Thyroid gland (tissue), 4 donors: Measurements from ENCODE around the gene TGFBRAP1. TPM values are rescaled to one million over a fixed set of nuclear protein-coding genes. Genes with fewer than 3 reads are reported as not detected.

Experiments
- DNase-seq, 2 donors: peaks; one replicate each; pipeline ENCODE4 v3.0.0-alpha.2; 2019
- H3K27ac ChIP-seq, 3 donors: fragments of 200-600 bp; sonication (generic); 1 replicate in 2 of 3; 2 replicates in 1 of 3; pipeline ENCODE4 v1.5.1; 2016 to 2019; ENCODE audit warnings: mild to moderate bottlenecking in 1 of 3, moderate library complexity in 1 of 3
- H3K27me3 ChIP-seq: fragments of 200-600 bp; sonication (generic); one replicate; pipeline ENCODE4 v1.5.1; 2019
- H3K36me3 ChIP-seq, 2 donors: fragments of 200-600 bp; sonication (generic); one replicate each; pipeline ENCODE4 v1.5.1; 2016 to 2019
- H3K4me1 ChIP-seq, 2 donors: fragments of 200-600 bp; sonication (generic); one replicate each; pipeline ENCODE4 v1.5.1; 2017 to 2019
- H3K4me3 ChIP-seq, 3 donors: fragments of 200-600 bp; sonication (generic); replicated peaks in 1 of 3; 1 replicate in 2 of 3; 2 replicates in 1 of 3; pipeline ENCODE4 v1.5.1; 2016; ENCODE audit warnings: mild to moderate bottlenecking in 1 of 3
- H3K9me3 ChIP-seq: fragments of 200-600 bp; sonication (generic); one replicate; pipeline ENCODE4 v1.5.1; 2017
- POLR2A ChIP-seq, 2 donors: fragments of 450-650 bp; IDR thresholded peaks; one replicate each; pipeline ENCODE4 v1.6.1; 2017; ENCODE audit warnings: antibody characterized with exemption in 2 of 2, mild to moderate bottlenecking in 2 of 2, moderate library complexity in 1 of 2
- WGBS, 2 donors: methylation state at CpG; one replicate each; pipeline ENCODE4 v1.1.5; 2017; 5-methylcytosine and 5-hydroxymethylcytosine counted together
- intact Hi-C: fragments of 100-400 bp; cut with DNase I; formaldehyde crosslinking; loops from one replicate; pipeline ENCODE4 v1.15.1; 2023
- total RNA-seq, 4 donors: library from RNA; depleted of rRNA; stranded (reverse); fragments of >200 nt; gene quantifications; one replicate each; pipeline ENCODE4 v1.2.3, GENCODE V29; 2016
- TF ChIP-seq, protein P1 (sequence below), 6 experiments: fragments of 200-600 bp in 3 of 6; fragments of 450-650 bp in 3 of 6; sonication (generic) in 3 of 6; IDR thresholded peaks; one replicate each; pipeline ENCODE4 v1.5.1; 2016 to 2019; ENCODE audit warnings: antibody characterized with exemption in 6 of 6, mild to moderate bottlenecking in 2 of 6, inconsistent platforms in 1 of 6, moderate library complexity in 1 of 6

TGFBRAP1 gene
- total RNA-seq, 4 donors from 2014 or later, result 35.4 to 53.2 (median 40.1) TPM

DNA sequence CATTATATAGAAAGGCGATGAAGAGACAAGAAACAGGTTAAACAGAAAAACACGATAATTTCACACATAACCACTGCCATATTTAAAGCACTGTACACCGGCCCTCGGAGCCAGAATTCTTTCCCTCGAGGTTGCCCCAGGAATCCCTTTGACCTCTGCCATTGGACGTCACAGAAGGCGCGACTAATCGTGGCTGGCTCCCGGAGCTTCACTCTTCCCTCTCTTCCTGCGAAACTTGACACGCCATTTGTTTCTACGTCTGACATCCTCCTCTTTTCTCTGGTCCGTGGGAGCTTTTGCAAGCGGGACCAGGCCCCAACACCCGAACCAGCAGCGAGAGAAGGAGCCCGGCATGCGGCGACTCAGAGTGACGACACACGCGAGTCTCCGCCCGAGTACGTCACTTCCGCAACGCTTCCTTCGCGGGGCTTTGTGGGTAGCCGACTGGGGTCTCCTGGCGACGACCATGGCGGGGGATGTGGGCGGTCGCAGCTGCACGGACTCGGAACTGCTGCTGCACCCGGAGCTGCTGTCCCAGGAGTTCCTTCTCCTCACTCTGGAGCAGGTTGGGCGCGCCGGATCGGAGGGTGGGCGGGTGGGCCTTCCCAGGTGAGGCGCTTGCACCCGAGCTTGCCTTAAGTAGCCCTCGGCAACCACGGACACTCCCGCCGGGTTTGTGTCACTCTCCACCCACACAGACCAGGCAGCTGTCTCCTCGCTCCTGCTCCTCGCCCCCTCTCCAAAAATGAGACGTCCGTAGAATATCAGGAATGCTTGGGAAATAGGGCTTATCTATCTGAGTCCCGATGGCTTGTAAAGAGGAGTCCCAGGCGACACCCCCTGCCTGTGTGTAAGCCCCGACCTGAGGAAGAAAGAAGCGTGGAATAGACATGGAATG, 7.8 kb upstream of the TGFBRAP1 start, which contains the start of gene C2orf49:
C2orf49 (plus strand) TSS at position 419 of the 898 bp plus-strand sequence; CDS start at position 467, 48 bp downstream.
- peak within 1 kb of the TSS; percentile 86 to 95 (median 88) for H3K27ac ChIP-seq
- WGBS, 2 donors, result 0 to 1% methylated on average over 41 of the region's 58 CpGs
- DNase-seq, result peak; percentile 85 to 88
- H3K9me3 ChIP-seq, result no peaks in the 10 kb centered on the region
- H3K4me1 ChIP-seq, result peaks cover 9 to 21% of the 10 kb centered on the region in 2 donors
- no peaks in the 10 kb centered on the region for H3K27me3 ChIP-seq
- H3K4me3 ChIP-seq, result peak within 1 kb of the TSS; percentile 61 to 92 (median 70)
- intact Hi-C loops, result no loop called here
- H3K36me3 ChIP-seq, result peaks cover 16 to 21% of the 10 kb centered on the region in 2 donors
- no peak for TF ChIP-seq POLR2A (IDR thresholded peaks at IDR 0.05)
- TF ChIP-seq, protein P1, sequence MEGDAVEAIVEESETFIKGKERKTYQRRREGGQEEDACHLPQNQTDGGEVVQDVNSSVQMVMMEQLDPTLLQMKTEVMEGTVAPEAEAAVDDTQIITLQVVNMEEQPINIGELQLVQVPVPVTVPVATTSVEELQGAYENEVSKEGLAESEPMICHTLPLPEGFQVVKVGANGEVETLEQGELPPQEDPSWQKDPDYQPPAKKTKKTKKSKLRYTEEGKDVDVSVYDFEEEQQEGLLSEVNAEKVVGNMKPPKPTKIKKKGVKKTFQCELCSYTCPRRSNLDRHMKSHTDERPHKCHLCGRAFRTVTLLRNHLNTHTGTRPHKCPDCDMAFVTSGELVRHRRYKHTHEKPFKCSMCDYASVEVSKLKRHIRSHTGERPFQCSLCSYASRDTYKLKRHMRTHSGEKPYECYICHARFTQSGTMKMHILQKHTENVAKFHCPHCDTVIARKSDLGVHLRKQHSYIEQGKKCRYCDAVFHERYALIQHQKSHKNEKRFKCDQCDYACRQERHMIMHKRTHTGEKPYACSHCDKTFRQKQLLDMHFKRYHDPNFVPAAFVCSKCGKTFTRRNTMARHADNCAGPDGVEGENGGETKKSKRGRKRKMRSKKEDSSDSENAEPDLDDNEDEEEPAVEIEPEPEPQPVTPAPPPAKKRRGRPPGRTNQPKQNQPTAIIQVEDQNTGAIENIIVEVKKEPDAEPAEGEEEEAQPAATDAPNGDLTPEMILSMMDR (IDR thresholded peaks at IDR 0.05), result peak in 1 of 6 experiments; percentile 6

DNA sequence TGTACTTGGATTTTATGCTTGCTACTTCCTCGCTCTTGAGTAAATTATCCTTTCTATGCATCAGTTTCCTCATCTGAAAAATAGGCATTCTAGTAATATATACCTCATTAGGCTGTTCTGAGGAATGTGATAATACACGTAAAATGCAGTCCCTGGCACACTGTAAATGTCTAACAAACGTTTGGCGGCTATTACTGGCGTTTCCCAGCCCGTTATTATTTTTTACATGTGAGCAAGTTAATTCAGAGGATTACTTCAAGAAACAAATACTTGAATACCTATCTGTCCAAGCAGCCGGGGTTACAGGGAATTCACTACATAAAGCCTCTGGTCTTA, 7.2 kb upstream of the TGFBRAP1 start:
- Histone ChIP-seq H3K4me3 (peak overlapping the region; percentile 61 to 92 (median 70)), H3K27ac (peak overlapping the region; percentile 86 to 95 (median 88)), H3K9me3 (no peaks in the 10 kb centered on the region), H3K36me3 (peaks cover 11 to 20% of the 10 kb centered on the region in 2 donors), H3K4me1 (peaks cover 9 to 21% of the 10 kb centered on the region in 2 donors), H3K27me3 (no peaks in the 10 kb centered on the region)
- intact Hi-C loops, result no loop called here
- 1 to 4% methylated on average over 7 of the region's 7 CpGs for WGBS, 2 donors
- no peak for DNase-seq
- TF ChIP-seq, protein P1 (IDR thresholded peaks at IDR 0.05), result no peak
- no peak for TF ChIP-seq POLR2A (IDR thresholded peaks at IDR 0.05)

DNA sequence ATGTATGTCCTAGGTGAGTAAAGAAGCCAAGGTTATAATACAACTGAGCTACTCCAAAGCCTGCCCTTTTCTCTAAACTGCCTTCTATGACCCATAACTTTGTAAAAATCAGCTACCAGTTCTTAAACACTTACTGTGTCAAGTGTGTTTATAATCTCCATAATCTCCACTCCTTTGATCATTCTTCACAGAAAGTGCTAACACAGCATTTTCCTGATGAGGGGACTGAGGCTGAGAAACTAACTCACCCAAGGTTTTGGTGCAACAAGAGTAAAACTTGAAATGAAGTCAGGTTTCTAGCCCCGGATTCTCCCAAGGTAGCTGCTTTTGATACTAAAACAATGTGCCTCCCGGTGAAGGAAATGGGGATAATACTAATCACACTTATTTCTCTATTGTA, 5.9 kb upstream of the TGFBRAP1 start:
- intact Hi-C loops, result no loop called here
- Histone ChIP-seq H3K36me3 (peaks cover 6 to 8% of the 10 kb centered on the region in 2 donors), H3K27me3 (no peaks in the 10 kb centered on the region), H3K9me3 (no peaks in the 10 kb centered on the region), H3K27ac (no peak overlapping the region), H3K4me3 (no peak overlapping the region), H3K4me1 (peaks cover 9 to 21% of the 10 kb centered on the region in 2 donors)
- TF ChIP-seq, protein P1 (IDR thresholded peaks at IDR 0.05), result no peak
- TF ChIP-seq POLR2A (IDR thresholded peaks at IDR 0.05), result no peak
- 85 to 94% methylated on average over 2 of the region's 2 CpGs for WGBS, 2 donors
- no peak for DNase-seq

DNA sequence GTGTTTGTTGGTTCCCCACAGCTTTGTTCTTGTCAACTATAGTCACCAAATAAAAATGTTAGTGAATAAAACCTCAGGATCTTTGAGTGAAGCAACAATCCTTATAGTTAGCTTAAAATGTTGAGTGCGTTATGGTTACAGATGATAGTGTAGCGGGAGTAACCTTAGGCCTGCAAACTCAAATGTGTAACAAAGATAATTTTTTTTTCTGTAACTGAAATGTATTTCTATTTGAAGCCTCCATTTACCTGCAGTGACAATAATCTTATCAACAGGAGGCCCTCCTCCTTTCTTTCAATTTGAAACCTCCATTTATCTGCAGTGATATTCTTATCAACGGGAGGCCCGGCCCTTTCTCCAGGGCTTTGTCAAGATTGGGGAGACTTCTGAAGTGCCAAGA, 4.7 kb upstream of the TGFBRAP1 start:
- TF ChIP-seq, protein P1 (IDR thresholded peaks at IDR 0.05), result no peak
- TF ChIP-seq POLR2A (IDR thresholded peaks at IDR 0.05), result no peak
- no peak for DNase-seq
- Histone ChIP-seq H3K4me1 (peaks cover 14 to 18% of the 10 kb centered on the region in 2 donors), H3K27ac (no peak overlapping the region), H3K9me3 (no peaks in the 10 kb centered on the region), H3K36me3 (peaks cover 0 to 4% of the 10 kb centered on the region in 2 donors), H3K4me3 (no peak overlapping the region), H3K27me3 (no peaks in the 10 kb centered on the region)
- 94 to 96% methylated on average over 4 of the region's 4 CpGs for WGBS, 2 donors
- intact Hi-C loops, result no loop called here
